H1 (cell line): ENCODE measurements around the gene NCAPG2. TPM values are rescaled to one million over a fixed set of nuclear protein-coding genes. Genes with fewer than 3 reads are reported as not detected.

Source experiments
- CTCF ChIA-PET: fragments of 300-600 bp; sonication (Branson Sonifier 250); formaldehyde crosslinking; loops from one replicate; lab custom pipeline; 2021; ENCODE audit not compliant: partially characterized antibody; lab: Charles Lee
- POLR2A ChIA-PET: fragments of 300-600 bp; sonication (Branson Sonifier 250); formaldehyde crosslinking; loops from one replicate; lab custom pipeline; 2021; ENCODE audit warnings: inconsistent platforms; ENCODE audit not compliant: partially characterized antibody; lab: Charles Lee
- DNase-seq, 2 experiments: peaks; one replicate each; pipeline versions ENCODE4 v3.0.0 to v3.0.0-alpha.2; 2010 to 2022; ENCODE audit warnings: low spot score in 2 of 2, low read depth in 1 of 2, mixed read lengths in 1 of 2
- FAIRE-seq: peaks from 2 replicates; lab custom pipeline; 2011; peaks lifted over from hg19 to GRCh38; lab: Jason Lieb, UNC
- H2AFZ ChIP-seq: 2 replicates; pipeline ENCODE4 v1.8.1; 2012; ENCODE audit warnings: low read length, inconsistent platforms
- H2AK5ac ChIP-seq: 2 replicates; pipeline ENCODE4 v1.6.1; 2013; ENCODE audit warnings: low read depth, low read length
- H2BK120ac ChIP-seq: replicated peaks from 2 replicates; pipeline ENCODE3; 2013; ENCODE audit warnings: low read depth, low read length, inconsistent platforms
- H2BK12ac ChIP-seq: 2 replicates; pipeline ENCODE4 v1.6.1; 2013; ENCODE audit warnings: low read depth, low read length
- H2BK15ac ChIP-seq: 2 replicates; pipeline ENCODE4 v1.6.1; 2013; ENCODE audit warnings: low read length
- H2BK20ac ChIP-seq: 2 replicates; pipeline ENCODE4 v1.6.1; 2013; ENCODE audit warnings: low read length
- H2BK5ac ChIP-seq: 2 replicates; pipeline ENCODE4 v1.6.1; 2013; ENCODE audit warnings: low read depth, low read length
- H3K14ac ChIP-seq: 2 replicates; pipeline ENCODE4 v1.6.1; 2013; ENCODE audit warnings: inconsistent platforms; ENCODE audit not compliant: insufficient read length
- H3K18ac ChIP-seq: 2 replicates; pipeline ENCODE4 v1.6.1; 2013; ENCODE audit warnings: low read length; ENCODE audit errors: extremely low read depth
- H3K23ac ChIP-seq: 2 replicates; pipeline ENCODE4 v1.6.1; 2013; ENCODE audit warnings: inconsistent platforms; ENCODE audit not compliant: insufficient read length
- H3K23me2 ChIP-seq: 2 replicates; pipeline ENCODE4 v1.6.1; 2013; ENCODE audit warnings: low read depth, low read length
- H3K27ac ChIP-seq: 2 replicates; pipeline ENCODE4 v1.6.1; 2011; ENCODE audit warnings: low read depth, low read length, inconsistent platforms
- H3K27me3 ChIP-seq, 4 experiments: replicated peaks in 1 of 4; 1 replicate in 1 of 4; 2 replicates in 3 of 4; pipeline versions ENCODE4 v1.6.1 to v1.8.1; 2011 to 2013; ENCODE audit warnings: low read length in 3 of 4, mild to moderate bottlenecking in 3 of 4, inconsistent platforms in 2 of 4, mixed read lengths in 2 of 4, moderate library complexity in 1 of 4; ENCODE audit not compliant: control insufficient read depth in 3 of 4, insufficient read depth in 3 of 4; ENCODE audit errors: extremely low read depth in 1 of 4
- H3K36me3 ChIP-seq, 4 experiments: 2 replicates each; pipeline versions ENCODE4 v1.6.1 to v1.8.1; 2011 to 2013; ENCODE audit warnings: mild to moderate bottlenecking in 4 of 4, low read length in 3 of 4, moderate library complexity in 2 of 4, control low read depth in 1 of 4, inconsistent platforms in 1 of 4; ENCODE audit not compliant: insufficient read depth in 4 of 4, control insufficient read depth in 2 of 4
- H3K4ac ChIP-seq: replicated peaks from 2 replicates; pipeline ENCODE3; 2013; ENCODE audit warnings: low read length, low read depth, mixed read lengths, inconsistent platforms; ENCODE audit not compliant: insufficient read length
- H3K4me1 ChIP-seq, 4 experiments: replicated peaks in 1 of 4; 1 replicate in 1 of 4; 2 replicates in 3 of 4; pipeline versions ENCODE4 v1.6.1 to v1.8.1; 2011 to 2013; ENCODE audit warnings: low read length in 3 of 4, inconsistent platforms in 2 of 4, mixed read lengths in 1 of 4; ENCODE audit not compliant: insufficient read depth in 4 of 4, control insufficient read depth in 3 of 4
- H3K4me2 ChIP-seq, 2 experiments: 2 replicates each; pipeline versions ENCODE4 v1.6.1 to v1.8.1; 2011 to 2013; ENCODE audit warnings: low read depth in 2 of 2, low read length in 2 of 2, control low read depth in 1 of 2, inconsistent platforms in 1 of 2, mild to moderate bottlenecking in 1 of 2; ENCODE audit not compliant: insufficient read depth in 1 of 2
- H3K4me3 ChIP-seq, 4 experiments: fragments of 200-600, 300-600 bp in 1 of 4; sonication (generic), shearing (Covaris generic), sonication (Bioruptor Twin) in 1 of 4; 2 replicates each; pipeline versions ENCODE4 v1.5.1 to v1.8.1; 2011 to 2016; ENCODE audit warnings: low read length in 4 of 4, low read depth in 3 of 4, control low read depth in 2 of 4, inconsistent platforms in 2 of 4, mild to moderate bottlenecking in 2 of 4, mixed read lengths in 1 of 4, moderate library complexity in 1 of 4; ENCODE audit not compliant: insufficient read depth in 2 of 4; ENCODE audit errors: extremely low read depth in 1 of 4
- H3K56ac ChIP-seq: replicated peaks from 2 replicates; pipeline ENCODE3; 2013; ENCODE audit warnings: low read depth, mild to moderate bottlenecking, mixed read lengths, low read length, inconsistent platforms; ENCODE audit not compliant: insufficient read length
- H3K79me1 ChIP-seq: 2 replicates; pipeline ENCODE4 v1.6.1; 2013; ENCODE audit warnings: low read depth, low read length, control low read depth
- H3K79me2 ChIP-seq, 2 experiments: 2 replicates each; pipeline versions ENCODE4 v1.6.1 to v1.8.1; 2012 to 2013; ENCODE audit warnings: low read length in 2 of 2, mild to moderate bottlenecking in 2 of 2, inconsistent platforms in 1 of 2; ENCODE audit not compliant: insufficient read depth in 2 of 2, control insufficient read depth in 1 of 2
- H3K9ac ChIP-seq, 4 experiments: replicated peaks in 1 of 4; 1 replicate in 1 of 4; 2 replicates in 3 of 4; pipeline versions ENCODE4 v1.6.1 to v1.8.1; 2011 to 2013; ENCODE audit warnings: low read depth in 3 of 4, low read length in 3 of 4, control low read depth in 2 of 4, mild to moderate bottlenecking in 2 of 4, moderate library complexity in 2 of 4, inconsistent platforms in 1 of 4; ENCODE audit errors: extremely low read depth in 1 of 4
- H3K9me3 ChIP-seq, 2 experiments: 2 replicates each; pipeline versions ENCODE4 v1.6.1 to v1.8.1; 2012 to 2013; ENCODE audit warnings: mild to moderate bottlenecking in 2 of 2, moderate library complexity in 2 of 2, control low read depth in 1 of 2, inconsistent platforms in 1 of 2, low read depth in 1 of 2, low read length in 1 of 2, mixed read lengths in 1 of 2; ENCODE audit not compliant: insufficient read depth in 2 of 2
- H4K20me1 ChIP-seq, 2 experiments: replicated peaks in 1 of 2; 2 replicates each; pipeline versions ENCODE3 to v1.8.1; 2011 to 2013; ENCODE audit warnings: inconsistent platforms in 2 of 2, low read length in 2 of 2, mild to moderate bottlenecking in 1 of 2; ENCODE audit not compliant: insufficient read depth in 2 of 2, control insufficient read depth in 1 of 2
- H4K5ac ChIP-seq: 2 replicates; pipeline ENCODE4 v1.6.1; 2013; ENCODE audit warnings: low read length, low read depth, mixed read lengths, inconsistent platforms; ENCODE audit not compliant: insufficient read length
- H4K8ac ChIP-seq: 2 replicates; pipeline ENCODE4 v1.8.0; 2013; ENCODE audit warnings: mild to moderate bottlenecking, moderate library complexity, low read length, inconsistent platforms; ENCODE audit not compliant: insufficient read depth; ENCODE audit errors: extremely low read depth
- H4K91ac ChIP-seq: replicated peaks from 2 replicates; pipeline ENCODE3; 2013; ENCODE audit warnings: low read length, mixed read lengths, inconsistent platforms; ENCODE audit not compliant: insufficient read length
- FOSL1 ChIP-seq: IDR thresholded peaks from 2 replicates; pipeline ENCODE4 v1.6.1; 2011; ENCODE audit warnings: mild to moderate bottlenecking, low read depth, low read length, moderate library complexity; ENCODE audit not compliant: insufficient read depth
- NRF1 ChIP-seq: IDR thresholded peaks from 2 replicates; pipeline ENCODE4 v1.6.1; 2011; ENCODE audit warnings: mild to moderate bottlenecking, low read depth, low read length, improper control_type of control experiment
- POU5F1 ChIP-seq: IDR thresholded peaks from 2 replicates; pipeline ENCODE4 v1.6.1; 2011; ENCODE audit warnings: low read depth, mild to moderate bottlenecking, low read length, moderate library complexity
- RFX5 ChIP-seq: IDR thresholded peaks from 2 replicates; pipeline ENCODE4 v1.6.1; 2011; ENCODE audit warnings: low read depth, low read length, improper control_type of control experiment, borderline replicate concordance
- TBP ChIP-seq: IDR thresholded peaks from 2 replicates; pipeline ENCODE4 v1.6.1; 2011; ENCODE audit warnings: low read depth, low read length, improper control_type of control experiment
- WGBS, 2 experiments: shearing (Covaris generic) in 1 of 2; methylation state at CpG; one replicate each; pipeline versions ENCODE4 v1.1.6 to v1.1.7; 2013 to 2015; ENCODE audit warnings: low lambda C conversion rate in 2 of 2, mixed read lengths in 2 of 2, inconsistent platforms in 1 of 2, low coverage in 1 of 2, missing lambda C conversion rate in 1 of 2; ENCODE audit not compliant: insufficient replicate concordance in 2 of 2, insufficient coverage in 1 of 2, insufficient read length in 1 of 2; ENCODE audit errors: extremely low coverage in 1 of 2, missing lambda C conversion rate in 1 of 2; 5-methylcytosine and 5-hydroxymethylcytosine counted together
- polyA plus RNA-seq, 7 experiments: library from polyadenylated mRNA; depleted of rRNA in 3 of 7; stranded (reverse) in 5 of 7; unstranded in 2 of 7; fragments of >200 nt in 5 of 7; fragments of 200-250 nt in 2 of 7; gene quantifications; 1 replicate in 5 of 7; 2 replicates in 1 of 7; 4 replicates in 1 of 7; pipeline versions ENCODE4 v1.2.1 to v1.2.3, GENCODE V29; 2011 to 2013; ENCODE audit warnings: missing spikeins in 2 of 7, mixed read lengths in 2 of 7
- total RNA-seq: library from RNA; stranded (reverse); fragmentation: NEBNext Ultra II Directional; extraction: Animal tissue kit (Norgen Biotek cat#: 25700); gene quantifications from 2 replicates; pipeline ENCODE4 v1.2.1, GENCODE V29; 2021

Gene NCAPG2
- total and polyA plus RNA-seq, 2 of the 8 experiments (the other 6 are each of a cell fraction or from before 2014, with no cell fraction given): 49.9 to 119 TPM

DNA sequence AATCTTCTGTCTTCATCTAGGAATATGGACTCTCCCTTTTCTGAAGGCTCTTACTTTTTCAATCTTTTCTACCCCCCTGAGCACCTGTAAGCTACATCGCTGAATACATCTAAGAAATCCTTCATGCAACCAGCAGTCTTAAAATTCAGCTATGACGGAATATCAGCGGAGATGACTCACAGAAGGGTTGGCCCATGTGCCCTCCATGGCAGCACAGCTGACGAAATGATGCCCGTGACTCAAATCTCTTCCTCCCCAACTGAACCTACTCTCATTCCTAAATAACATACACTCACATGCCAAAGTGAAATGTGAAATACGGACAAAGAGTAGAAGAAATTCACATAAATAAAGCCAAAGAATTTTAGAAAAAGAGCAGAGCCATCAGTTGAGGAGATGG, 30.3 kb upstream of the NCAPG2 start:
- DNase-seq (no peak), FAIRE-seq (no peak)
- Histone ChIP-seq H2BK120ac (no peak overlapping the region), H4K20me1 (peaks cover 0 to 1% of the 10 kb centered on the region in 2 experiments), H2BK20ac (no peak overlapping the region), H4K91ac (no peak overlapping the region), H3K36me3 (peaks cover 0 to 17% (median 12%) of the 10 kb centered on the region in 4 experiments; a peak in 7 of 8 replicates), H4K8ac (no peak overlapping the region), H3K27ac (no peak overlapping the region), H3K27me3 (no peaks in the 10 kb centered on the region), H3K79me1 (no peaks in the 10 kb centered on the region), H2AK5ac (no peak overlapping the region), H3K23me2 (no peaks in the 10 kb centered on the region; the same call in 1 of the 2 replicates), H3K4me3 (no peak overlapping the region), H3K9ac (no peak overlapping the region), H3K4me2 (no peak overlapping the region), H3K79me2 (no peaks in the 10 kb centered on the region), H3K9me3 (no peaks in the 10 kb centered on the region), H3K18ac (no peak overlapping the region), H4K5ac (no peak overlapping the region), H2BK5ac (no peak overlapping the region), H3K23ac (no peak overlapping the region), H3K4ac (no peak overlapping the region), H3K56ac (no peak overlapping the region), H3K4me1 (peaks cover 0 to 4% (median 0%) of the 10 kb centered on the region in 4 experiments; a peak in 2 of 7 replicates), H2BK15ac (no peak overlapping the region), H2AFZ (no peak overlapping the region), H3K14ac (no peak overlapping the region), H2BK12ac (no peak overlapping the region)
- WGBS, 2 experiments: 93% methylated on average over 6 of the region's 6 CpGs; no CpG with 5 or more reads in 1 of the 2 experiments
- ChIA-PET POLR2A (no interaction called here), CTCF (interaction anchor here (1.3 to 5.0 kb wide), 8 partner anchors 8 to 62 kb away, joined by 4 to 37 read pairs (median 17); partner anchors contain the start of gene NCAPG2)
- TF ChIP-seq TBP: no peak
- no peak for TF ChIP-seq NRF1
- TF ChIP-seq FOSL1: no peak
- TF ChIP-seq POU5F1: no peak
- no peak for TF ChIP-seq RFX5
